Eye (tissue), 1 donor: ENCODE data around the gene ARFIP1.

Source experiments
- DNase-seq: peaks from one replicate; pipeline ENCODE4 v3.0.0-alpha.2; 2015

ARFIP1 gene

DNA sequence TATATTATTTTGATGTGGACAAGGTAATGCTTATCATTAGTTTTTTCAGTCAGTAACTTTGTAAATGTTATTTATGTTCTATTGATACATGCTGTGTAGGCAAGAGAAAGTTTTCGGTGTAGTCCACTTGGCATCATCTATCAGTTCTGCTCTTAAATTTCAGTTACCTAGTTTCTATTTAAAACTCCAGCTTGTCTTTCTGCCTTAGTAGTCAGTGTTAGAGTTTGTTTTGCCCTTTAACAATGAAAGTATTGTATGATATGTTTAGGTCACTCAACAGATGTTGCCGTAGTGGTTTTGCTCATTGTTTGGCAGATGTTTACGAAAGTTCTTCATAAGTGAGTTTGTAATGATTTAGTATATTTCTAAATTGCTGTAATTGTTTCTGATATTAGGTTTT, 121.5 kb downstream of the ARFIP1 start:
- no peak for DNase-seq

DNA sequence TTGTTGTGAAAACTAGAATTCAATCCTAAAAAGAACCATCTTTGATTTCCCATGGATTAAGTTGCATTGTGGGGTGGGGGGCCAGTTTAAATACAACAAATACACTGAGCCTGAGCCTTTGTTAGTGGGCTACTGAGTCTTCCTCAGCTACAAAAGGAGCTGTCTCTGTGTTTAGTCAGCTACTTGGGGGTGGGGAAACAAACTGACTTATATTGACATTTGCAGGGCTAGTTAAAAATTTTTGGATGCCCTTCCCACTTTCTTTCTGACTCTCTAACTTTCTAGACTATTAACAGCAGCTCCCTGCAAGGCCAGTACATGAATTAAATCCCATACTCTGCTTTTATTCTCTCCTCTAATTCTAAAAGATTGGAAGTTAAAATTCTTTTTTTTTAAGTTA, 123.9 kb downstream of the ARFIP1 start:
- DNase-seq: no peak

DNA sequence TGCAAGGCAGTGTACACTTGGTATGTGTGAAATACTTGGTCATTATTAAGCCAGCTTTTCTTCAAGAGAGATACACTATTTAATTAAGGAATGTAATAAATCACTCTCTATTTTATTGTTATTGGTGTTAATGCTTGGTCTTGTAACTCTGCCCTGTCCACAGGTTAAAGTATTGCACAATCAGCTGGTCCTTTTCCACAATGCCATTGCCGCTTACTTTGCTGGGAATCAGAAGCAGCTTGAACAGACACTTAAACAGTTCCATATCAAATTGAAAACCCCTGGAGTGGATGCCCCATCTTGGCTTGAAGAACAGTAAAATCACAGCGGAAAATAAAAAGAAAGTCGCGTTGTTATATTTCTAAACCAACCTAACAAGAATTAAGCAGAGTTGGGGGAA, 130.1 kb downstream of the ARFIP1 start:
- no peak for DNase-seq

DNA sequence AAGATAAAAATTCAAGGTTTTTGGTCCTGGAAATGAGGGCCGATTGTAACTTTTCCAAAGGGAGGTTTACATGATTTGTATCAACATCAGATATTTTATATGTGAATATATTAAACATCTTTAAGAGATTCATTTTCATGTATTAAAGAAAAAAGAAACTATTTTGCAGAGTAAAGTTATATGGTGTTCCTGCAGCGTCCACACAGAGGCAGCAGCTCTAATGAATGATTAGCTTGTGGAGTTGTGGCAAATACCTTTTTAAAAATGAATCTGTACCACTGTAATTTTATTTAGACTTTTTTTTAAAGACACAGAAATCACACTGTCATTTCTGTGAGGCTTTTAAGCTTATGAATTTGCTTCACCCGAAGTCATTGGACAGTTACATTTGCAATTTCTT, 130.8 kb downstream of the ARFIP1 start:
- no peak for DNase-seq

DNA sequence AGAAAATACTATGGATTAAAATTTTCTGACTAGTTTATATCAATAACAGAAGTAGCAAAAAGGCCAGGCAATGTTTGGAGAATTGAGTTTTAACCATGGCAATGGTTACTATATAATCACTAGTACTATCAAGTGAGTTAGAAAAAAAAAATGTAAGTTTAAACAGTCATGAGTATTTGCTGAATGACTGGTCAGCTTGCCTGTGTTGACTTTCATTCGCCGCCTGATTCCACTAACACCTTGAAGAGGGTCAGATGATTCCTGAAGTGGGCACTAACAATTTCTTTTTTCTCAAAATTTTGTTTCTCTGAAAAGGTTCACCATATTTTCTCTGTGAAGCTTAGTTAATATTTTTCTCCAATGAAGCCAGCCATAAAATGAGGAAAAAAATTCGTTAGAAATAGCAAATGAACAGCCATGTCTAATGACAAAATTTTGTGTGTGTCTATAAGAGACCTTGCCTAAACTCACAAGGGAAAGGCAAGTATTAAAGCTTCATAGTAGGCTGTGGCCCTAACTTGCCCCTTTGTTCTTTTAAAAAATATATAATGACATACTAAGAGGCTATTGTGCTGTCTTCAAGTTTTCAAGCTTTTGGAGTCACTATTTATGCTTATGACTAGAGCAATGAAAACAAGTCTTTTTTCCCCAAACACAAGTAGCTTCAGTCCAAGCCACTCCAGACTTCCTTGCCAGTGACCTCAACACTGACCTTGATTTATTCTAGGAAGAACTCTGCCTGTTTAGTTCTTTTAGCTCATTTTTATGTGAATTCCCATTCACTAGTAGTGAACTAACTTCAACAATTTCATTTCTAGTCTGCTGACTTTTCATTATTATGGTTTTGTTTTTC, 138.0 kb downstream of the ARFIP1 start:
- no peak for DNase-seq

DNA sequence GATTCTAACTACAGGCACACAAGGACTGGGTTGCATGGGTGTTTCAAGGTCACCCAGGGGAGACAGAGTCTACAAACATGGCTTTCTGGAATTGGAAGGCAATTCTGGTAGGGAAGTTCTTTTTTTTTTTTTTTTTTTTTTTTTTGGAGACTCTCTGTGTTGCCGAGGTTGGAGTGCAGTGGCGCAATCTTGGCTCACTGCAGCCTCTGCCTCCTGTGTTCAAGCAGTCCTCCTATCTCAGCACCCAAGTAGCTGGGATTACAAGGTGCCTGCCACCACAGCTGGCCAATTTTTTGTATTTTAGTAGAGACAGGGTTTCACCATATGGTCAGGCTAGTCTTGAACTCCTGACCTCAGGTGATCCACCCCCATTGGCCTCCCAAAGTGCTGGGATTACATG, 140.1 kb downstream of the ARFIP1 start:
- DNase-seq: no peak

DNA sequence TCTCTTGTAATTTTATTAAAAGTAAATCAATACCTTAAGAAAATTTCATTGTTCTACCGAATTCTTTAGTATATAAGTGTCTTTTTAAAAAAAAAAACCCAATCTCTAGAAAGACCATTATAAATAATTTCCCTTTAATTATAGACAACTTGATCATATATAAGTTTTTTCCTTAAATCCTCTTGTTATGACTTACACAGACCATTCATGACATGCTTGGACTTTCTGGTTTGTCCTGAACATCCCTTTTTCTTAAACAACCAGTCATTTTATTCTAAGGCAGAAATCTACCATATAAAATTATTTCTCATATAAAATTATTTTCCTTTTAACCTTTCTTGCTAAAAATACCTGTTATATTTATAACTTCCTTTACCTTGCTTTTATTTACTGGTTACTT, 141.0 kb downstream of the ARFIP1 start:
- peak; percentile 39 for DNase-seq

DNA sequence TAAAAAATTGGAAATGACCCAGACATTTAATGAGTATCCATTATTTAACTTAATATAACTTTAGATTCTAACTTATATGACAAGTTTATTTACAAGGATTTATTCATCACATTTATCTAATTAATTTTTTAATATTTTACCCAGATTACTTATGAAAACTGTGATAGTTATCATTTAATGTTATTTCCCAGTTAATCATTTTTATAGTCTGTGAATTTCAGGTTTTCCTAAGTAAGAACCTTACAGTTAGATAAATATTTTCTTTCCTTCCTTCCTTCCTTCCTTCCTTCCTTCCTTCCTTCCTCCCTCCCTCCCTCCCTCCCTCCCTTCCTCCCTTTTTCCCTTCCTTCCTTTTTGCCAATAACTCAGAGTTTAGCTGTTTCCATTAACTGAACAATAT, 141.5 kb downstream of the ARFIP1 start:
- no peak for DNase-seq

DNA sequence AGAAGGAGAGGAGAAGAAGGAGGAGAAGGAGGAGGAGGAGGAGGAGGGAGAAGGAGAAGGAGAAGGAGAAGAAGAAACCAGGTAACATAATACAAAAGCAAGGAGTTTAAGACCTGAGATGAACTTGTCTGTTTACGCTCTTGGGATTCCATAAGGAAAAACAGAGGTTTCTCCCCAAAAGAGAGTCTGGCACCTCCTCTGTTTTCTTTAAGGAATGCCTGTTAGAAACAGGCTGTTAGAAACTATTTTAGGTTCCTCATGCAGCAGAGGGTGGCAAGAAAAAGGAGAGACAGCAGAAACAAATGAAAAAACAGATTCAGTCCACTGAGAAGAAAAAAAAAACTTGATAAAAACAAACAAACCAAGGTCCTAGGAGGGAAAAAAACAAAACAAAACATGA, 146.1 kb downstream of the ARFIP1 start:
- DNase-seq: no peak

DNA sequence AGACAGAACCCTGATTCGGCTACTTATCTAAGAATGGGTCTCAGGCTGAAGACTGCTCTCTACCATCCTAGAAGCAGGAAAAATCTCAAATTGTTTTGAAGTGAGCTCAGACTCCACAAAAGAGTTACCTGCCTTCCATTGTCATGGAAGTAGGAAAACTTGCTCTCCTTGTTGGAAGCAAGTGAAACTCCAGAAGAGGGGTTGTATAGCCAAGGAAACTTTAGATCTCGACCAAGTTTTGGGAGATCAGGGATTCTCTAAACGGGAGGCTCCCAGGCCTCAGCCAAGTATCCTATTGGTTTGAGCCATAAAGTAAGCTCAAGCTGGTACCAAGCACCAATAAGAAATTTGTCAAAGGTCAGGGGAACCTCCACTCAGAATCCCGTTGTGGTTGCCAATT, 147.2 kb downstream of the ARFIP1 start:
- DNase-seq: no peak

DNA sequence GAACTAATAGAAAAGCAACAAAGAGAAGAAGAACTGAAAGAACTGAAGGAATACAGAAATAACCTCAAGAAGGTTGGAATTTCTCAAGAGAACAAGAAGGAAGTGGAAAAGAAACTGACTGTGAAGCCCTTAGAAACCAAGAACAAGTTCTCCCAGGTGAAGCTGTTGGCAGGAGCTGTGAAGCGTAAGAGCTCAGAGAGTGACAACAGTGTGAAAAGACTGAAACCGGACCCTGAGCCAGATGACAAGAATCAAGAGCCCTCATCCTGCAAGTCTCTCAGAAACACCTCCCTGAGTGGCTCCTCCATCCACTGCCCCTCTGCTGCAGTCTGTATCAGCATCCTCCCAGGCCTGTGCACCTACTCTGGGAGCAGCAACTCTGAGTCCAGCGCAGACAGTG, 148.0 kb downstream of the ARFIP1 start:
- DNase-seq: no peak

DNA sequence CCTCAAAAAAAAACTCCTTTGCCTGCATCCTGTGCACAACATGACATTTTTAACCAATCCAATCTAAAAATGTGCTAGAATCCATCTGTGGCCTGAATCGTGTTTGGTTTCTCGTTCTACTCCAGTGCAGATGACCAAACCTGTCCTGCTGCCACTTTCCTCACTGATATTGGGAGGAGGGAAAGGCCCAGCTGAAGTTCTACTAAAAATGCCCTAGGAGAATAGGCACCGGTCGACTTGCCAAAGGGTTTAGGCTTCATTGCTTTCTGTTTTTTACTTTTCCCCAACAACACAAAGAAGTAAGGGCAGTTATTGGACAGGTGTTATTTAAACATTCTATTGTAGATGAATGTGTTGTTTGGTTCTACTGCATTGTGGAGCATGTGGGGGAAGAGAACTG, 148.5 kb downstream of the ARFIP1 start:
- DNase-seq: no peak

DNA sequence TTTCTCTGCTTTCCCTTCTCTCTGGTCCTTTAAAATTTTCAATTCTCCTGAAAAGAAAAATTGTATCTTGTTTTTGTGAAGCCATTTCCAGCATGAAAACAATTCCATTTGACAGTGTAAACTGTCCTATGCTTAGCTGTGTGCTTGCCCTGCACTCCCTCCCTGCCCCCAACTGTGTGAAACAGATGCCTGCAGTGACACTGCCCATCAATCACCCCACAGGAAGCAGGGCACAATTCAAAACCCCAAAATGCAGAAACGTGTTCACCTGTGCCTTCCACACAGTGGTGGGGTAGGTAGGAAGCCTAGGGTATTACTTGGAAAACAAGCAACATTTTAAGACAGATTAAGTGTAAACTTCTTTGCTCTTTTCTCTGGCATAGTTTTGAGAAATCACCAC, 150.1 kb downstream of the ARFIP1 start:
- no peak for DNase-seq

DNA sequence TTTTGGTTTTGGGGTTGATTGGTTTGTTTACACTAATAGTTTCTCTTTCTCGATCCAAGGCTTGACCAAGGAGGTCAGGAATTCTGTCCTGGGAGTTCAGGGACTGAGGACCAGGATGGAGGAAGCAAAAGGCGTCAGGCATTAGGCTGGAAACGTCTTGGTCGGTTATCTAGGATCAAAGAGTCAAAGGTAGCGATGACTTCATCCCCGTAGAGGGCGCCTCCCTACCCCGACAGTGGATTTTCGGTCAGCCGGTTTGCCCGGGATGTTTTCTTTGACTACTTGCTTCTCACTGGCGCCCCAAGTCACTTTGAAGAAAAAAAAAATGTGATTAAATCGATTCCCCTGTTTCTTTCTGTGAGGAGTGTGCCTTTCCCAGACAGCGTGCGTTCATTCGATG, 155.4 kb downstream of the ARFIP1 start:
- no peak for DNase-seq

DNA sequence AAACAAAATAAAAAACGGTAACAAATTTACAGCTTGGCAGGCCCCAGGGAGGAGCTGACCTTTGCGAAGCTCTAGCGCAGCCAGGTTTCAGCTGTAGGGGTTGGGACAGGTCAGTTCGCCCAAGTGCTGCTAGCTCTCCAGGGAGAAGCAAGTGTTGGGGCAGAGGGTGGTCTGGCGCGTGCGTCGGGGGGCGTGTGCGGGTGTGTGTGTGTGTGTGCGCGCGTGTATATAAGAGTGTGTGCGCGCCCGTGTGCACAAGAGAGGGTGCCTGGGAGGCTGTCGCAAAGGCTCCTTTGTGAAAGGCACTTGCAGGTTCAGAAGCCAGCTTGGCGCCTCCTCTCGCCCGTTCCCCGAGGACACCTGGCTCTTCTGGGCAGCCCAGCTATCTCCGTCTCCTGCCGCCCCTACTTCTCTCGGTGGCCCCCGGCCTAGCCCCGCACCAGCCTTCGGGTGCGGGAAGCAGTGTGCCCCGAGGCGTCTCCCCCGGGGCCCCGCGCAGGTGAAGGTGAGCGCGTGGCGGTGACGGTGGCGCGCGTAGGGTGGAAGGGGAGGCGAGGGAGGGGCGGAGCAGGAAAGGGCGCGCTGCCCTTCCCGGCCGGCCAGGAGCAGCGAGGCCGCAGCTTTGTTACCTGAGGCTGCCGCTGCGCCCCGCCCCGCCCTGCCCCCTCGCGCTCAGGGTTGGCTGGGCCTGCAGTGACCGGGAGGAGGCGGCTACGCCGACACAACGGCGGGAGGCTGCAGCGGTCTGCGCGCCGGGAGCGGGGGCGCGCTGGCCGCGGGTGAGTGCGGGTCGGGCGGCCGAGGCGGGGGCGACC, 156.1 kb downstream of the ARFIP1 start, which contains the start of gene FHDC1:
TSS of gene FHDC1 (plus strand) at position 693 of the 815 bp plus-strand sequence. CDS start 6,735 bp downstream, outside the sequence.
- DNase-seq: peak; percentile 68

DNA sequence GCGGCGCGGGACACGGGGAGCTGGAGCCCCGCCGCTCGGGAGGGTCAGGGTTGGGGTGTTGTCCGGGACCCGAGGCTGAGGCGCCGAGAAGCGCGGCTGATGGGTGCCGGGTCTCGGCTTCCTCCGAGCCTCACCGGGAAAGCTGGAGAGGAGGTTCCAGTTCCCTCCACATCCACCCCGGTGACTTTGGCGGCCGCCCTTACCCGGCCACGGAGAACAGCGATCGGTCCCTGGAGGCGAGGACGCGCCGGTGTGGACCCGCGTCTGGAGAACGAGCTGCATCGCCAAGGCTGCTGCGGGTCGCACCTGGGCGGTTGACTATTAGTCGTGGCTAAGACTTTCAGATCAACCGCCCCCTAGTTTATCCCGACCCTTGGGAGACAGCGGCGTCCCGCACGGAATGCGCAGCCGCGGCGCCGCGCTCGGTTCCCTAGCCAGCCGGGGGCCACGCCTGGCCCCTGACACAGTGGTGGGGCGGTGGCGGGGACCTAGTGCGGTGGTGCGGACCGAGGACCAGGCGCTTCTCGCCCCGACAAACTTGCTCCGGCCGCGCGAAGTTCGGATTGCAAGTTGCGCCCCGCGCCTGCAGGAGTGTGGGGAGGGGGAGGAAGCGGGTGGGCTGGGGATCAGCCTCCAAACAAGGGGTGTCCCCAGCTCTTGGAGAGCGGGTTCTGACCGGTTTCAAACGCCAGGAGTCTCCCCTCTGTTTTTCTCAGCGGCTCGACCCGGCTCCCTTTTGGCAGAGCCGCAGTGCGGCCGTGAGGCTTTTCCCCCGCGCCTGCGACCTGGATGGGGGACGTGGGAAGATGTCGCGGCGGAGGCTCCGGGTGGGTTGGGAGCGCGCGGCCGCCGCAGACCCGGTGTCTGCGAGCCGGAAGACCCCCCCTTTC, 156.9 kb downstream of the ARFIP1 start:
- peak; percentile 75 for DNase-seq

DNA sequence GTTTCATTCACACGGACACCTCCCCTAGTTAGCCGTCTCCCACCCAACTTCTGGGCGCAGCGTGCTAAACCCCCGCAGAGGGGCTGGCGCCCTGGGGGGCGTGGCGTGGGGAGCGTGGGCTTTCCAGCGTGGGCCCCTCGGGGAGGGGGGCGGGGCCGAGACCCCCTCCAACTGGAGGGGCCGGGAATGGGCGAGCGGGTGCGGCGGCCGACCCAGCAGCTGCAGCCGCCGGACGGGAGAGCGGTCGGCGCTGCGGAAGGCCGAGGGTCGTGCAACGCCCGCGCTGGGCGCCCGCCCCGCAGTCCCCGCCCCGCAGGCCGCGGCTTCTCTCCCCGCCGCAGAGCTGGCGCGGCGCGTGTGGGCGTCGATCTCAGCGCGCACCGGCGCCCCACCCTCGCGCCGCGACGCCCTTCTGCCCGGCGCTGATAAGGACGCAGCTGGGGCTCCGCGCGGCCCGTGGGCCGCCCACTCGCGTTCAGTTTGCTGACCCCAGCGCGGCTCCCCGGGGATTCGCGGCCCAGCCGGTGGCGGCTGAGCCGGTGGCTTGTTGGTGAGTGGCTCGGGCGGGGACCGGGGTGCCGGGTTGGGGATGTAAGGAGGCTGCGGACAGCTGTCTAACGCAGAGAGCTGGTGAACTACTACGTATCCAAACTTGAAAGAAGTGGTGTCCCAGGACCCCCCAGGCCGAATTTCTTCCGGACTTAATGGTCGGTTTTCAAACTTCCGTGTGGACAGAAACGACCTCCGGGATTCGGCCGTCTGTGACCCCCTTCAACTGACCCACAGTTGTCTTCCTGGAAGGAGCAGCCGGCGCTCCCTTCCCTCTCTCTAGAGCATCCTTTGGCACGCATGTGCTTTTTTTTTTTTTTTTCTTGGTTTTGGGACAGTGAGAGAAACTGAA, 157.8 kb downstream of the ARFIP1 start:
- DNase-seq: peak; percentile 77

DNA sequence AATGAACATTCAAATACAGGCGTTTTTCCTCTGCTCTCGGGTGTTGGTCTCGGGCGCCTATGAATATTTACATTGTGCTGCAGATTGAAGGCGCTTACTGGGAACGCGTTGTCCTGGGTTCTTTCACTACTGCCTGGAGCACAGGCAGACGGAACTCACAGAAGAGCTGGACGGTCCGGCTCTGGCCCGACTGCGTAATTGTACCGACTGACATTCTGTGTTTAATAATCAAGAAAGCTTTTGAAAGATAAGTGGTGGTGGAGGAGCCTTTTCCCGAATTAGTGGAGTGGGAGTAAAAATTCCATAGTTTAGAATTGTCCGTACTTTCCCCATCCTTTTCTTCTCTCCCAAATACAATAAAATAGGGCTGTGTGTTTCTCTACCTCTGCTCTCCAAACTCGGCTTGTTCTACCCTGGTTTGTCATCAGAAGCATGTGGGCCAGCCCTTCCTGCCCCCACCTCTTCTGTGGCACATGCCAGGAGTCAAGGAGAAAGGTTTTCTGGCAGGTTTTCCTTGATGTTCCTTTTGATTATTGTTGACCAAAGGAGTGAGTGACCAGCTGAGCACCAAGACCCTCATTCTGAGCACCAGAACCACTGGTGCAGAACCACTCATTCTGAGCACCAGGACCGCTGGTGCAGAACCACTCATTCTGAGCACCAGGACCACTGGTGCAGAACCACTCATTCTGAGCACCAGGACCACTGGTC, 158.6 kb downstream of the ARFIP1 start:
- DNase-seq: no peak

DNA sequence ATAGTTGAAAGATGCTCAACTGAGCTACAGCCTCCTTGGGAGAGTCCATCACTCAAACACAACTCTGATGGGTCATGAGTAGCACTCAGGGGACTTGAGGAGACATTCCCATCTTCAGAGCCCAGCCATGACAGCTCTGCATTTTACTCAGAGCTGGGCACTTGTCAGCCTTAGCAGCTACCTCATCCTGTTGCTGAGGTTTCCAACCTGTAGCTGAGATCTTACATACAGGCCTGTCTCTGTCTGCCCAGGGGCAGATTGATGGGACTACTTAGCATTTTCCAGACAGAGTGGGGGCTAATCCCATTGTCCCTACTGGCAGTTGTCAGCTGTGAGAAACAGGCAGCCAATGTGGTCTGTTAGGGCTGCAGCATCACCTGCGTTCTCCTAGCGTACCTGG, 159.9 kb downstream of the ARFIP1 start:
- DNase-seq: no peak

DNA sequence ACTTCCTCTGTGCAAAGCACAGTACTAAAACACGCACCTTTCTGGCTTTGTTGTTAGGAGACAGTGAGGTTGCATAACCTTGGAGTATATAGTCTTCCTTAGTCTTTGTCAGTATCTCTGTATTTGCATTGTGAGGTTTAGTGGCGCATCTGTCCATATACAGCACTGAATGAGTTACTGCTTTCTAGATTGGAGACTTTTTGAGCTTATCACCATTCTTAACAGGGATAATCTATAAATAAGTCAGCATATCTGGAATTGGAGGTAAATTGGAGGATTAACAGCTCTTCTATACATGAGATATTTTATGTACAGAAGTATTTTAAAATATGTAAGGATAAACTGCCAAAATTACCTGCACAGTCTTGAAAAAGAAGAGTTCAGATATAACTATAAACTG, 160.7 kb downstream of the ARFIP1 start:
- no peak for DNase-seq

DNA sequence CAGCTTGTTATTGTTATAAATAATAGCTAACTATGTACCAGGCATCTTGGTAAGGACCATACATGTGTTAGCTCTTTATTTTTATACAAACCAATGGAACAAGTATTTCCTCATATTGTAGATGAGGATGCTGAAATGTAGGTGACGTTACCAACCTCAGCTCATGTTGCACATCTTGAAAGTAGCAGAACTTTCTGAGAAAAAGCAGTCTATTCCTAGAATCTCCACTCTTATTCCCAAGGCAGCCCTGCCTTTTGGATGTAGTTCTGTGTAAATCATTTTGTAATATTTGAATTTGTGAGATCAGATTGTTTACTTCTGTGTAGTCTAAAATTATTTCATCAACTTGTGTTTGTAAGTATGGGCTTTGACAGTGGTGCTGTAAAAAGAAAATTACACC, 161.7 kb downstream of the ARFIP1 start:
- DNase-seq: no peak
